Embryonic facial prominence (tissue), 1 donor: ENCODE measurements around the gene SLC35E1.
"Not testable (repeated sequence)": the region's sequence is repeated elsewhere in the genome, so short reads cannot be mapped to it uniquely, and the experiment has no call there.

ENCODE experiments used
- DNase-seq: peaks from one replicate; pipeline ENCODE4 v3.0.0-alpha.2; 2016; ENCODE audit errors: extremely low spot score

The SLC35E1 gene

DNA sequence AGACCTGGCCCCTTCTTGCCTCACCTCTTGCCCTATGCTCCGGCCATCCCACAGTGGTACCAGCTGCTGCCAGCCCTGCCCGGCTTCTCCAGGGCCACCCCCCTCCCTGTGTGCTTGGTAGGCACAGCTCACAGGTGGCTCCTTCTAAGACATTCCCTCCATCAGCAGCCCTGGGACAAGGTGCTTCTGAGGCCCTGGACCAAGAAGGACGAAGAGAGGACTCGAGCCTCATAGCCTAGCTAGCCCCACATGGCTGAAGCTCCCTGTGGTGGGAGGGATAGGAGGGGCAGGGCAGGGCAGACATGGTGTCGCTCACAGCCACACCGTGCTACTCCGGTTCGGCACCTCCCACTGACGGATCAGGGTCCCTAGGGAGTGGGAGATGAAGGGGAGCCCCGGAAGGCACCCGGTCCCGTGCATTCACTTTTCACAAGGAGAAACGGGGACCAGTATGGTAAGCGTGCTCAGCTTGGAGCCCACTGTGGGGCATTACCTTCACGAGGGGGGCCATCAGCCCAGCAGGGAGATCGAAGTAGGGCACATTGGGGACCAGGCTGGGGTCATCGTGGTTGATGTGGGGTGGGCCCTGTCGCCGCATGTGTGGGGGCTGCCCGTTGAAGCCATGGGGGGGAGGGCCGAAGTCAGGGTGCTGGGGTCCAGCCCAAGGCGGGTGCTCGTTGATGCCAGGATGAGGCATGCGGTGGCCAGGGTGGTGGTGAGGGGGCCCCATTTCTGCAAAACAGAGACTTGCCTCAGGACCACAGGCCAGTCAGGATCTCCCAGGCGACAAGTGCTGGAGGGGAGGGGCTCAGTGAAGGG lies 49.4 kb downstream of the SLC35E1 start:
- no peak for DNase-seq

DNA sequence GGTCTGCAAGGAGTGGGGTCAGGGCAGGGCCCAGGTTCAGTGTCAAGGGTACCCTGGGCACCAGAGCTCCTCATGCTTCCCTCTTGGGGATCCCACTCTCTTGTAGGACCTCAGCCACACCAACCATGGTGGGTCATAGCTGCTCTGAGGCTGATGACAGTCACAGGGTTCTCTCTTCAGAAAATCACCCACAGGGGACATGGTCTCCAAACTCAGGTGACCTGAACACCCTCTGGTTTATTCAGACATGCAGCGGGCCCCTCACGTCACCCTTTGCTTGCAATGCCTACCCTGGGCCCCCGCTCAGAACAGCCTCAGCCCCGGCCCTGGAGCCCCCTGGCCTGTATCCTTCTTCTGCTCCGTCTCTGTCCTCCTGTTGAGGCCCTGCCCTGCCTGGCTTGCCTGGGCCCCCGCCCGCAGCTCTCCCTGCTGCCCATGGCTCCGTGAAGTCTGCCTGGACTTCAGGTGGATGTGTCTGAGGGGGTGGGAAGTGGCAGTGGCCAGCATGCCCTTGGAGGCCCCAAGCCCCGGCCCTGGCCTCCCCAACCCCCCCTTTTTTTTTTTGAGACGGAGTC lies 50.4 kb downstream of the SLC35E1 start:
- DNase-seq, result no peak

- no peak for DNase-seq
Observed at GRCh38 chr19:16520986-16521624, 51.1 kb downstream of the SLC35E1 start.

DNA sequence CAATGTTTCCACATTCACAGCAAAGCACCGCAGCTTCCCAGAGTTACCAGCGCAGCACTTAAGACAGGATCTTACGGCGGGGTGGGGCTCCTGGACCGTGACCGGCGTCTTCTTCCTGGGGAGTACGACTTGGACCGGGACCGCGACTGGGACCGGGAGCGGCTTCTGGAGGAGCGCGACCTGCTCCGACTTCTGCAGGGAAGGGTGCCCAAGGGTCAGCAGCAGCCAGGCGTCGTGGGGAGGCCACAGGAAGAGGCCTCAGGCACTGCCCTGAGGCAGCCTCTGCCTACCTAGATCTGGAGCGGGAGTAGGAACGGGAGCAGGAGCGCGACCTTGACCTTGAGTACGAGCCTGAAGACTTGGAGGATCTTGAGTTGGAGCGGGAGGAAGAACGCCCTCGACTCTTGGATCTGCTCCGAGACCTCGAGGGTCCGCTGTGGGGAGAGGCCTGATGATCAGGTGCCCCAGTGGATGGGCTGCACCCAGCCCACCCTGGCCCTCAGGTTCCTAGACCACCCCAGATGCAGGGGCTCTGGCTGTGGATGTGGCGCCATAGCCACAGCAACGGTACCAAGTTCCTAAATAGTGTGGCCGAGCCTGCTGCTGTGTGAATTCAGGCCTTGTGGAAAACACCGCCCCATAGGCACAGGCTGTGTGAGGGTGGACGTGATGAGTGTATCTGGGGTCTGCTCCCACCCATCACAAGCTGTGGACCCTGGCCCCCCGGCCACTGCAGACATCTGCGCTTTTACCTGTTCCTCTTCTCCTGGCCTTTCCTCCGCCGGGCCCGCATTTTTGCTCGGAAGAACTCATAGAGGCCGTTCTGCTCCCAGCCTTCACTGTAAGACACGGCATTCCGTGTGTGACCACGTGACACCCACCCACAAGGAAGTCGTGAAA lies 51.9 kb downstream of the SLC35E1 start:
- DNase-seq, result no peak

GRCh38 chr19:16519230-16519687 lies 53.0 kb downstream of the SLC35E1 start:
- no peak for DNase-seq

DNA sequence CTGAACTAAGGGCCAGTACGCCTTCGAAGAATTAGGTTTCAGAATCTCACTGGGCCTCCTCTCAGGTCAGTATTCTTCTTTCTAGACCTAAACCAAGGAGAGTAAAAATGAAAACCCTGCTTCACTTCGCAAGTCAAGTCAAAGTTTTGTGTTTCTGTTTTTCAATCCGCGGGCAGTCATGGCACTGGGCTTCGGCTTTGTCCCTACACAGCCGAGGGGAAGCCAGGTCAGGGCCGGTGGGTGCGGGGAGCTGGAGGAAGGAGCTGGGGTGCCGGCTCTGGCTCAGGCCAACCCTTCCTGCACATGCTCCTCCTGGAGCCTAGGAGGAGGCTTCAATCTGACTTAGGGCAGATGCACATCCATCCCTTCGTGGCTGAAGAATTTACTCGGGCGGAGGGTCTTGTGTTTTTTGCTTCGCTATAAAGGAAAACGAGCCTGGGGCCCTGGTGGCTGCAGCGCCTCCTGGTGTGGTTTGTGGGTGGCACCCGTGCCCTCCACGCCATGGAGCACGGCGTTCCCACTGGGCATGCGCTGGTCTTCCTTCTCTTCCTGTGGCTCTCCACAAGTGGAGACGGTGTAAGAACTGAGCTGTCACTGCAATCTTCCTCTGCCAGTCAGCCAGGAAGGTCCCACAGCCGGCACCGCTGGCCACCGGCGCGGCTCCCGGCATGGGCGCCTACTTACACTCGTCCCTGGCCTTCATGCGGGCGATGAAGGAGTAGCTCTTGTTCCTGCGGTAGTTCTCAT lies 53.6 kb downstream of the SLC35E1 start:
- DNase-seq, result no peak

DNA sequence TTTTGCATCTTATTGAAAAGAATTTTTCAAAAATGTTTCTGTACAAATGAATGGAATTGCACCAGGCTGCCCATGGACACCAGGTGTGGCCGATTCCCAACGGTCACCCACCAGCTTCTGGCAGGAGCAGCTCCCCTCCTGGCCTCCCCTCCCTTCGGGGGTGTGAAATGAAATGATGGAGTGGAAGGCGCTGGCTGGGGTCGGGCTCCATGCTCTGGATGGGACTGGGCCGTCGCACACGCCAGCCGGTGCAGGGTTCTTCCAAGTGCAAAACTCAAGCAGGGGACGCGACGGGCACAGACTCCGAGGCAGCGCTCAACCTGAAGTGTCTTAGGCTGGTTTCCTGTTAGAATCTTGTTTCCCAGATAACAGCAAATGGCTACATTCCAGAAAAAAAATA lies 54.2 kb downstream of the SLC35E1 start:
- no peak for DNase-seq

DNA sequence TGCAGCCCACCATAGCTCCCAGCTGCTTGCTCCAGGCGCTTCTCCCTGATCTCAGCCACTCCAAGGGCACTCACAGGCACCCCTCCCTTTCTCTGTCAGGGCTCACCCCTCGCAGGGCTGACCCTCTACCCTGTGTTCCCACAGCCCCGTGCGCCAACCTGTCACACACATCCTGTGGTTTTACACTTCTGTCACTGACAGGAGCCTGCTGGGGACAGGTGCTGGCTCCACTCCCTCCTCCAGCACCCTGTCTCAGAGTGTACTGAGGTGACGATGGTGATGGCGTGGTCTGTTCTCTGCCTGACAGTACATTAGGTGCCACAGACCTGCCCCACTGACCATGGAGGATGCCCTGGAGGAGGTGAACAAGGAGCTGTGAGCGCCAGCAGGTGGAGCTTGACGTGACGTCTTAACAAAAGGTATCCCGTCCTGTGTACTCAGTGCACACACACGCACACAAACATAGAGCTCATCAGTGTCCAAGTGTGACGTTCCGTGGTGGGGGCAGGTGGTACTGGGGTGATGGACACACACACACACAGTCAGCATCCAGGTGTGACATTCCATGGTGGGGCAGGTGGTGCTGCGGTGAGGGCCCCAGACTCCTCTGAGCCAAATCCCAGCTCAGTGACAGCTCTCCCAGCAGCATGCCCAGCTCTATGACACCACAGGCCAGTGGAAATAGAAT lies 55.1 kb downstream of the SLC35E1 start:
- no peak for DNase-seq

DNA sequence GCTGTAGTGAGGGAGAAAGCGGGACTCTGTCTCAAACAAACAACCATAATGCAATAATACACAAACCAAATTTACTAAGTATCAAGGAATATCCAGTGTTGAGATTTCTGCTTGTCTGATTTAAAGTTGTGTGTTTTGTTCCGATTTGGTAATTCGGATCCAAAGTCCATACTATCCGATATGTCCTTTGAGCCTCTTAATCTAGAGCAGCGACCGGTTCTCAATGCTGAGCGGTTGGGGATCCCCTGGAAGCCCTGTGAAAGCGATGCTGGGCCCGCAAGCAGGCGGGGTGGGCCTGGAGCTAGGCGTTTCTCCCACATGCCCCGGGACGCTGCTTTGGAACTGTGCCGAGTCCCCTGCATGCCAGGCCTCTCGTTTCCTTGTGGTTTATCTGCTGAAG lies 55.8 kb downstream of the SLC35E1 start:
- no peak for DNase-seq

DNA sequence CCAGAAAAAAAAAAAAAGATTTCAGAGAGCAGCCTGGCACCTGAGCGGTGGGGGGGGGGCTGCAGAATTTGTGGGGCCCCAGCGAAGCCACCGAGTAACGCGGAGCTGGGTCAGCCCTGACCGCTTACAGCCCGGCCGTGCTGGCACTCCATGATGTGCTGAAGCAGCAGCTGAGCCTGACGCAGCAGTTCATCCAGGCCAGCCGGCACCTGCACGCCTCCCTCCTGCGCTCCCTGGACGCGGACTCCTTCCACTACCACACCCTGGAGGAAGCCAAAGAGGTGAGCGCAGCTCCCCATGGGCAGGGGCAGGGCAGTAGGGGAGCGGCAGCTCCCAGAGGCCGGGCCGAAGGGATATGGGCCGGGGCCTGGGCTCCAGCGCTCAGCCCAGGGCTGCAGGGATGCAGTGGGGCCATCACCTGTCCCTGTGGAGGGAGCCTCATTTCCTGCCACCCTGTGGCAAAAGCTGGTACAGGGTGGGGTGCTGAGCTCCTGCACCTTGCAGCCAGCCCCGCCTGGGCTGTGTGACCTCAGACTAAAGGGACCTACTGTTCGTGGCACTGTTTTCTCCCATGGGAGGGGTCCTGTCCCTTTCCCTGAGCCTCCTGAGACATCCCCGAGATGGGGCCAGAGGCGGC lies 57.7 kb downstream of the SLC35E1 start:
- DNase-seq, result no peak

DNA sequence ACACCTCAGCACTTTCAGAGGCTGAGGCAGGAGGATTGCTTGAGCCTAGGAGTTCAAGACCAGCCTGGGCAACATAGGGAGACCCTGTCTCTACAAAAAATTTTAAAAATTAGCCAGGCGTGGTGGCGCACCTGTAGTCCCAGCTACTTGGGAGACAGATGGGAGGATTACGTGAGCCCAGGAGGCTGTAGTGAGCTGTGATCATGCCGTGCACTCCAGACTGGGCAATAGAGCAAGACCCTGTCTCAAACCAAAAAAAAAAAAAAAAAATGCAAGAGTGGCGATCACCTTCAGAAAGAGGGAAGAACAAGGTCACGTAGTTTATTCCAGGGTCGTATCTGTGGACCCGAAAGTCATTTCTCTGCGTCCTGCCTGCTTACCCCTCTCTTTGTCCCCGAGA lies 59.6 kb downstream of the SLC35E1 start:
- DNase-seq, result not testable (repeated sequence)

DNA sequence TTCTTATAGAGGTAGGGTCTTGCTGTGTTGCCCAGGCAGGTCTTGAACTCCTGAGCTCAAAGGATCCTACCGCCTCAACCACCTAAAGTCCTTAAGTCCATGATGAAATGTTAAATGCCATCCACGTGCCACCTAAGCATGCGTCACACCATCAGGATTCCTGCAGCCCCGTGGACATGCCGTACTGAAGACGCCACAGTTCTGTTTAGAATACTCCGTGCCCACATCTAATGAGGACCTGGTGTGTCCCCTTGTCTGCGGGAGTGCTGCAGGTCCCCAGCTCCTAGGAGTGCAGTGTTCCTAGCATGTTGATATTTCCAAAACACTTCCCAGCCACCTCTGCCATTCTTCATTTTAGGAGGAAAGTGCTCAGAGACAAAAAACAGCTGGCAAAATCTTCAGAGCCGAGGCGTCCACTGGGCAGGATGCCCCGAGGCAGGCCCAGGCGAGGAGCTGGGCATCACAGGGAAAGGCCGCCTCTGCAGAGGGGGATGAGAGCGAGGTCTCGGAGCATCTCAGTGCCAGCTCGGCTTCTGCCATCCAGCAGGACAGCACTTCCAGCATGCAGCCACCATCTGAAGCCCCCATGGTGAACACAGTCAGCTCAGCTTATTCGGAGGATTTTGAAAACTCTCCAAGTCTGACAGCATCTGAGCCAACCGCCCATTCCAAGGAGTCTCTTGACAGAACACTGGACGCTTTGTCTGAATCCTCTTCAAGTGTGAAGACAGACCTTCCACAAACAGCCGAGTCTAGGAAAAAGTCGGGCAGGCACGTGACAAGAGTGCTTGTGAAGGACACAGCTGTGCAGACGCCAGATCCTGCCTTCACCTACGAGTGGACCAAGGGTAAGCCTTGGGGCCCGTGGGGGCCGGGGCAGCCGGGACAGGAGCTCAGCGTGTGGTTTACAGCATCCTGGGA lies 62.8 kb downstream of the SLC35E1 start:
- DNase-seq, result no peak

GRCh38 chr19:16508546-16508945 lies 63.7 kb downstream of the SLC35E1 start:
- DNase-seq, result no peak

GRCh38 chr19:16506961-16507360 lies 65.3 kb downstream of the SLC35E1 start:
- no peak for DNase-seq

DNA sequence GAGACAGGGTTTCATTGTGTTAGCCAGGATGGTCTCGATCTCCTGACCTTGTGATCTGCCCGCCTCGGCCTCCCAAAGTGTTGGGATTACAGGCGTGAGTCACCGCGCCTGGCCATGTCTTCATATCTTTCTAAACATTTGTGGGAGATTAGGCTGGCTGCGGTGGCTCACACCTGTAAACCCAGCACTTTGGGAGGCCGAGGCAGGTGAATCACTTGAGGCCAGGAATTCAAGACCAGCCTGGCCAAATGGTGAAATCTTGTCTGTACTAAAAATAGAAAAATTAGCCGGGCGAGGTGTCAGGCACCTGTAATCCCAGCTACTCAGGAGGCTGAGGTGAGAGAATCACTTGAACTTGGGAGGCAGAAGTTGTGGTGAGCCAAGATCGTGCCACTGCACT lies 66.1 kb downstream of the SLC35E1 start:
- not testable (repeated sequence) for DNase-seq

DNA sequence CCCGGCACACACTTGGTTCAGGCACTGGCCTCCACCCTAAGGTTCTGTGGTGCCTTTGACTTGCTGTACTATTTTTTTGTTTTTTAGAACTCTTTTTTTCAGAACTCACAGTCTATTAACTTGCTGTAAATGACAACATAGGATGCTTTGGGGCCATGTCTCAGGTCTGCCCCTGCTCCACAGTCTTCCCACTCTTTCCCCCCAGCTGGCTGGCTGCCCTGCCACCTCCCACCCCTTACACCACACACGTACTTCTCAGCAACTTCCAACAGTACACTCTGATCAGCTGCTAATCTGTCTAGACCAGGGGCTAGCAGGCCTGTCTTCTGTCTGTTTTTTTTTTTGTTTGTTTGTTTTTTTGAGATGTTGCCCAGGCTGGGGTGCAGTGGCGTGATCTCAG lies 67.9 kb downstream of the SLC35E1 start:
- no peak for DNase-seq
